SU-DHL-6 (cell line): ENCODE results near the gene ZIC1.

Experiments
- H2AFZ ChIP-seq: fragments of 200-600 bp; sonication (generic); 2 replicates; pipeline ENCODE4 v1.6.1; 2014; ENCODE audit warnings: low read depth, mild to moderate bottlenecking, moderate library complexity, mixed read lengths, antibody characterized with exemption, low read length; ENCODE audit not compliant: severe bottlenecking
- H3F3A ChIP-seq: fragments of 200-600 bp; shearing (Covaris generic); 2 replicates; pipeline ENCODE4 v1.6.0; 2016; ENCODE audit warnings: antibody characterized with exemption, mild to moderate bottlenecking; ENCODE audit not compliant: insufficient read depth
- H3K27ac ChIP-seq: fragments of 200-600 bp; sonication (generic); 2 replicates; pipeline ENCODE4 v1.5.1; 2016; ENCODE audit warnings: low read depth, mild to moderate bottlenecking, low read length, moderate library complexity, mixed read lengths
- H3K27me3 ChIP-seq: fragments of 200-600 bp; sonication (generic), shearing (Covaris generic); 2 replicates; pipeline ENCODE4 v1.6.0; 2014; ENCODE audit warnings: mild to moderate bottlenecking, low read length
- H3K36me3 ChIP-seq: fragments of 200-600 bp; sonication (generic); 2 replicates; pipeline ENCODE4 v1.6.1; 2014; ENCODE audit warnings: mild to moderate bottlenecking, low read length, mixed read lengths
- H3K4me2 ChIP-seq: fragments of 300-600, 200-600 bp; shearing (Covaris generic), sonication (generic); 2 replicates; pipeline ENCODE4 v1.6.0; 2014; ENCODE audit warnings: low read length, low read depth, mild to moderate bottlenecking; ENCODE audit not compliant: poor library complexity, severe bottlenecking
- H3K4me3 ChIP-seq: fragments of 200-600 bp; sonication (generic); 2 replicates; pipeline ENCODE4 v1.5.1; 2014; ENCODE audit warnings: antibody characterized with exemption, low read length, mild to moderate bottlenecking, mixed read lengths; ENCODE audit not compliant: insufficient read depth, poor library complexity, severe bottlenecking
- H3K79me2 ChIP-seq: fragments of 200-600 bp; sonication (generic); 2 replicates; pipeline ENCODE4 v1.6.1; 2014; ENCODE audit warnings: mild to moderate bottlenecking, low read length, moderate library complexity; ENCODE audit not compliant: insufficient read depth
- H3K9ac ChIP-seq: fragments of 200-600 bp; sonication (generic); 2 replicates; pipeline ENCODE4 v1.7.0; 2014; ENCODE audit warnings: mild to moderate bottlenecking, low read length
- H3K9me2 ChIP-seq: fragments of 200-600 bp; sonication (generic); replicated peaks from 2 replicates; pipeline ENCODE4 v1.6.1; 2014; ENCODE audit warnings: low read length; ENCODE audit not compliant: insufficient read depth
- H3K9me3 ChIP-seq: fragments of 200-600 bp; sonication (generic); 2 replicates; pipeline ENCODE4 v1.6.1; 2014; ENCODE audit warnings: low read length, mixed read lengths; ENCODE audit not compliant: insufficient read depth
- H4K20me1 ChIP-seq: fragments of 200-600 bp; sonication (generic); 2 replicates; pipeline ENCODE4 v1.6.1; 2014; ENCODE audit warnings: low read depth, mild to moderate bottlenecking, antibody characterized with exemption, low read length, moderate library complexity, mixed read lengths
- EZH2phosphoT487 ChIP-seq: fragments of 200-600 bp; sonication (generic), shearing (Covaris generic); conservative IDR thresholded peaks from 2 replicates; pipeline ENCODE4 v1.6.1; 2018; ENCODE audit warnings: mild to moderate bottlenecking, antibody characterized with exemption, low read length, moderate library complexity, mixed read lengths
- TF ChIP-seq, protein P1 (sequence below): fragments of 200-600 bp; sonication (generic); IDR thresholded peaks from one replicate; pipeline ENCODE4 v1.5.1; 2017; ENCODE audit warnings: antibody characterized with exemption, mild to moderate bottlenecking, low read length, moderate library complexity; ENCODE audit not compliant: insufficient read depth, poor library complexity, severe bottlenecking

The ZIC1 gene

DNA sequence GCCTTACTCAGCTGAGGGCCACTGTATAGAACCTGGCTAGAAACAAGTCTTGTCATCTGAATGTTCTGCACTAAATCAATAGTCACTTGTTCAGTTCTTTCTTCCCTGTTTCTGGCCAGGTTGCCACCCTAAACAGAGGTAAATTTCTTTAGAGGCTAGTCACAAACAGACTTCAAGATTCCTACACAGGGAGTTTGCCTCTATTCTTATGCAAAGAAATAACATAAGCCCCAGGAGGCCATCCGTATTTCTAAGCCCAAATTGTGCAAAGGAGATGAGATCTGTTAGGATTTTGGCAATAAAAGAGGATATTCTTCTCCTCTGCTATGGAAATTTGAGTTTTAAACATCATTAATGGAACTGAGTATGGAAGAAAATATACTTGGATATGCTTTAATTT lies 7.7 kb upstream of the ZIC1 start:
- H3K27ac ChIP-seq: no peak overlapping the region
- H2AFZ ChIP-seq: no peak overlapping the region
- no peak overlapping the region for H3K4me2 ChIP-seq
- no peaks in the 10 kb centered on the region for H3K9me2 ChIP-seq
- no peak overlapping the region for H3K9ac ChIP-seq
- no peaks in the 10 kb centered on the region for H4K20me1 ChIP-seq
- TF ChIP-seq, protein P1, sequence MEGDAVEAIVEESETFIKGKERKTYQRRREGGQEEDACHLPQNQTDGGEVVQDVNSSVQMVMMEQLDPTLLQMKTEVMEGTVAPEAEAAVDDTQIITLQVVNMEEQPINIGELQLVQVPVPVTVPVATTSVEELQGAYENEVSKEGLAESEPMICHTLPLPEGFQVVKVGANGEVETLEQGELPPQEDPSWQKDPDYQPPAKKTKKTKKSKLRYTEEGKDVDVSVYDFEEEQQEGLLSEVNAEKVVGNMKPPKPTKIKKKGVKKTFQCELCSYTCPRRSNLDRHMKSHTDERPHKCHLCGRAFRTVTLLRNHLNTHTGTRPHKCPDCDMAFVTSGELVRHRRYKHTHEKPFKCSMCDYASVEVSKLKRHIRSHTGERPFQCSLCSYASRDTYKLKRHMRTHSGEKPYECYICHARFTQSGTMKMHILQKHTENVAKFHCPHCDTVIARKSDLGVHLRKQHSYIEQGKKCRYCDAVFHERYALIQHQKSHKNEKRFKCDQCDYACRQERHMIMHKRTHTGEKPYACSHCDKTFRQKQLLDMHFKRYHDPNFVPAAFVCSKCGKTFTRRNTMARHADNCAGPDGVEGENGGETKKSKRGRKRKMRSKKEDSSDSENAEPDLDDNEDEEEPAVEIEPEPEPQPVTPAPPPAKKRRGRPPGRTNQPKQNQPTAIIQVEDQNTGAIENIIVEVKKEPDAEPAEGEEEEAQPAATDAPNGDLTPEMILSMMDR: no peak
- TF ChIP-seq EZH2phosphoT487: no peak
- H3K27me3 ChIP-seq: no peaks in the 10 kb centered on the region
- H3K36me3 ChIP-seq: no peaks in the 10 kb centered on the region
- H3K9me3 ChIP-seq: no peaks in the 10 kb centered on the region
- H3F3A ChIP-seq: no peaks in the 10 kb centered on the region
- H3K79me2 ChIP-seq: no peaks in the 10 kb centered on the region
- H3K4me3 ChIP-seq: no peak overlapping the region

DNA sequence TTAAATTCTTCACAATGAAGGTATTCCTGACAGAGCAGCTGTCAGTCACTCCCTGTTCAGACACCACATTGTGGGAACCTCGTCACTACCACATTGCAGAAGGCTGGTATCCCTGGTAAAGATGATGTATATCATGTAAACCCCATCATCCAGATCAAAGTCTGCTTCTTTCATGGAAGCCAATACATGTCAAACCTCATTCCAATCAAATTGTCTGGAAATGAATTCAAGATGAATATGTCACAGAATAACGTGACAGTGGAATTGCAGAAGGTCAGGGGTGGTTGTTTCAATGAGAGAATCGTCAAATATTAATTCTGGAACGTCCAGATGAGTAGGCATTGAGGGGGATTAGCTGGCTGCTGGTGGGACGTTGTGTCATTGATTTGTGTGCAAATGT lies 7.0 kb upstream of the ZIC1 start:
- Histone ChIP-seq H2AFZ (no peak overlapping the region), H3K79me2 (no peaks in the 10 kb centered on the region), H4K20me1 (no peaks in the 10 kb centered on the region), H3K9me3 (no peaks in the 10 kb centered on the region), H3K9ac (no peak overlapping the region), H3F3A (no peaks in the 10 kb centered on the region), H3K27ac (no peak overlapping the region), H3K4me3 (no peak overlapping the region), H3K27me3 (no peaks in the 10 kb centered on the region), H3K9me2 (no peaks in the 10 kb centered on the region), H3K36me3 (no peaks in the 10 kb centered on the region), H3K4me2 (no peak overlapping the region)
- TF ChIP-seq EZH2phosphoT487: no peak
- TF ChIP-seq, protein P1: no peak

DNA sequence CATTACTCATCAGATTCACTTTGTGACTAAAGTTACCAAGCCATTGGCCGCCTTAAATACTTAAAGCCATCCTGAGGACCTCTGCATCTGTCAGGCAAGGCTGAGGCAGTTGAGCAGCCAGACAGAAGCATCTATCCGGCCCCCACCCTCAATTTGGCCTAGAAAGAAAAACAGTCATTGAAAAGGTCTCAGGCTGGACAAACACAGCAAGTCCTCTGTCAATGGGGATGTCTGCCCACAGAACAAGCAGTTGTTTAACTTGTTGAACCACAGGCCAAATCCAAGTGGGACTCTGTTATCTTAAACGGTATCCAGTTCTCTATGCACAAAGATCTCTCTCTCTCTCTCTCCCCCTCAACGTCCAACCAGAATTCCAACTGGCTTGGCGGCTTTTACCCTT lies 5.7 kb upstream of the ZIC1 start:
- no peaks in the 10 kb centered on the region for H3K9me2 ChIP-seq

More for the DNA sequence above, 5.7 kb upstream of the ZIC1 start:
- Histone ChIP-seq H3K27me3 (no peaks in the 10 kb centered on the region), H3F3A (no peaks in the 10 kb centered on the region), H3K9me3 (no peaks in the 10 kb centered on the region), H3K4me3 (no peak overlapping the region), H2AFZ (no peak overlapping the region), H3K9ac (no peak overlapping the region), H3K79me2 (no peaks in the 10 kb centered on the region), H3K36me3 (no peaks in the 10 kb centered on the region), H3K4me2 (no peak overlapping the region), H4K20me1 (no peaks in the 10 kb centered on the region), H3K27ac (no peak overlapping the region)
- TF ChIP-seq, protein P1: no peak
- TF ChIP-seq EZH2phosphoT487: no peak
